NCI-H82 (cell line): ENCODE data around the gene TNIP1.

ENCODE experiments used
- DNase-seq: peaks from one replicate; lab custom pipeline; 2025; lab: John Stamatoyannopoulos, UW

TNIP1 gene

GRCh38 chr5:151105561-151105960 is 24.7 kb upstream of the TNIP1 start:
- no peak for DNase-seq

GRCh38 chr5:151104795-151105194 is 24.0 kb upstream of the TNIP1 start:
- no peak for DNase-seq

GRCh38 chr5:151101746-151102145 is 20.9 kb upstream of the TNIP1 start:
- DNase-seq: no peak

GRCh38 chr5:151101151-151101550 is 20.3 kb upstream of the TNIP1 start:
- DNase-seq: no peak

GRCh38 chr5:151100681-151101080 is 19.8 kb upstream of the TNIP1 start:
- DNase-seq: no peak

- no peak for DNase-seq
Measured at GRCh38 chr5:151098768-151099121, 17.9 kb upstream of the TNIP1 start.

GRCh38 chr5:151097820-151098767 is 17.3 kb upstream of the TNIP1 start:
- DNase-seq: no peak

GRCh38 chr5:151097061-151097460 is 16.2 kb upstream of the TNIP1 start:
- no peak for DNase-seq

GRCh38 chr5:151096001-151096373 is 15.2 kb upstream of the TNIP1 start:
- DNase-seq: peak; percentile 61

GRCh38 chr5:151095341-151096000 is 14.6 kb upstream of the TNIP1 start:
- DNase-seq: peak; percentile 52

- peak; percentile 11 for DNase-seq
Measured at GRCh38 chr5:151094852-151095245, 14.0 kb upstream of the TNIP1 start.

- no peak for DNase-seq
Measured at GRCh38 chr5:151094030-151094851, 13.4 kb upstream of the TNIP1 start.

GRCh38 chr5:151093476-151093889 is 12.6 kb upstream of the TNIP1 start:
- DNase-seq: no peak

GRCh38 chr5:151092762-151093161 is 11.9 kb upstream of the TNIP1 start:
- no peak for DNase-seq

- no peak for DNase-seq
Measured at GRCh38 chr5:151089726-151090125, 8.9 kb upstream of the TNIP1 start.

GRCh38 chr5:151088986-151089385 is 8.2 kb upstream of the TNIP1 start:
- DNase-seq: peak; percentile 61

- peak; percentile 57 for DNase-seq
Measured at GRCh38 chr5:151087486-151087885, 6.7 kb upstream of the TNIP1 start.

GRCh38 chr5:151086905-151087360 is 6.1 kb upstream of the TNIP1 start:
- DNase-seq: peak; percentile 13

- DNase-seq: no peak
Measured at GRCh38 chr5:151086192-151086869, 5.5 kb upstream of the TNIP1 start.

- DNase-seq: peak; percentile 51
Measured at GRCh38 chr5:151085517-151086041, 4.7 kb upstream of the TNIP1 start.

GRCh38 chr5:151084363-151084762 is 3.5 kb upstream of the TNIP1 start:
- DNase-seq: no peak
